GM12878 (cell line): Measurements from ENCODE around the gene RASGRP3. TPM values are rescaled to one million over a fixed set of nuclear protein-coding genes. Genes with fewer than 3 reads are reported as not detected.

ENCODE experiments used
- ATAC-seq: fragments of 200-7000 bp; cut with Tn5 transposase; 3 replicates; pipeline ENCODE4 v1.9.1; 2020; ENCODE audit warnings: mild to moderate bottlenecking, moderate library complexity
- BruUV-seq: library from RNA; stranded (reverse); fragments of 400-500 nt; replicated peaks from 2 replicates; lab custom pipeline; 2021; lab: Mats Ljungman, UMichigan
- CTCF ChIA-PET: fragments of 300-600 bp; sonication (Branson Sonifier 250); formaldehyde crosslinking; extraction: SDS; loops from one replicate; lab custom pipeline; 2021; ENCODE audit warnings: inconsistent platforms; lab: Yijun Ruan, JAX
- POLR2A ChIA-PET: fragments of 350-600 bp; formaldehyde crosslinking; extraction: SDS; loops from one replicate; lab custom pipeline; 2021; ENCODE audit warnings: inconsistent platforms; lab: Charles Lee
- RAD21 ChIA-PET: fragments of 300-600 bp; sonication (Branson Sonifier 250); formaldehyde crosslinking; loops from one replicate; lab custom pipeline; 2023; ENCODE audit warnings: antibody characterized with exemption; ENCODE audit not compliant: unreplicated experiment; lab: Charles Lee
- SMC1A ChIA-PET: fragments of 300-600 bp; sonication (Branson Sonifier 250); formaldehyde crosslinking; loops from one replicate; lab custom pipeline; 2023; ENCODE audit not compliant: unreplicated experiment, uncharacterized antibody; lab: Charles Lee
- DNase-seq: peaks from one replicate; pipeline ENCODE4 v3.0.0-alpha.2; 2011; ENCODE audit warnings: low read depth, low spot score
- FAIRE-seq: peaks from 3 replicates; lab custom pipeline; 2011; peaks lifted over from hg19 to GRCh38; lab: Jason Lieb, UNC
- H2AFZ ChIP-seq: 2 replicates; pipeline ENCODE4 v1.6.0; 2011; ENCODE audit warnings: low read depth, low read length, control low read depth; ENCODE audit not compliant: control insufficient read depth
- H3K27ac ChIP-seq: 2 replicates; pipeline ENCODE4 v1.5.1; 2011; ENCODE audit warnings: control low read depth; ENCODE audit not compliant: control insufficient read depth, insufficient read depth
- H3K27me3 ChIP-seq, 2 experiments: replicated peaks in 1 of 2; 2 replicates each; pipeline versions ENCODE4 v1.6.0 to v1.6.1; 2011; ENCODE audit warnings: low read length in 1 of 2; ENCODE audit not compliant: control insufficient read depth in 2 of 2, insufficient read depth in 2 of 2
- H3K36me3 ChIP-seq, 2 experiments: 2 replicates each; pipeline ENCODE4 v1.5.1; 2011; ENCODE audit warnings: low read length in 1 of 2; ENCODE audit not compliant: control insufficient read depth in 2 of 2, insufficient read depth in 2 of 2
- H3K4me1 ChIP-seq: 2 replicates; pipeline ENCODE4 v1.6.1; 2011; ENCODE audit warnings: mild to moderate bottlenecking, low read length, moderate library complexity, mixed read lengths; ENCODE audit not compliant: control insufficient read depth, insufficient read depth
- H3K4me2 ChIP-seq: 2 replicates; pipeline ENCODE4 v1.6.0; 2011; ENCODE audit warnings: control low read depth; ENCODE audit not compliant: control insufficient read depth, insufficient read depth
- H3K4me3 ChIP-seq: fragments of 200-600 bp; sonication (generic); 2 replicates; pipeline ENCODE4 v1.5.1; 2016
- H3K79me2 ChIP-seq: 2 replicates; pipeline ENCODE4 v1.6.0; 2011; ENCODE audit warnings: low read length; ENCODE audit not compliant: control insufficient read depth, insufficient read depth
- H3K9ac ChIP-seq: 2 replicates; pipeline ENCODE4 v1.8.0; 2011; ENCODE audit warnings: low read length, control low read depth, mixed read lengths; ENCODE audit not compliant: control insufficient read depth, insufficient read depth
- H3K9me3 ChIP-seq: replicated peaks from 3 replicates; pipeline ENCODE4 v1.5.1; 2011; ENCODE audit warnings: mild to moderate bottlenecking, low read length; ENCODE audit not compliant: control insufficient read depth, insufficient read depth
- H4K20me1 ChIP-seq: 2 replicates; pipeline ENCODE4 v1.6.0; 2011; ENCODE audit not compliant: control insufficient read depth, insufficient read depth
- MYC ChIP-seq: IDR thresholded peaks from 2 replicates; pipeline ENCODE4 v1.6.1; 2011; ENCODE audit warnings: mild to moderate bottlenecking, low read length, moderate library complexity, inconsistent platforms; ENCODE audit not compliant: insufficient read depth, insufficient replicate concordance, insufficient read length, severe bottlenecking
- POLR2A ChIP-seq: IDR thresholded peaks from 2 replicates; pipeline ENCODE4 v1.6.1; 2011; ENCODE audit warnings: low read depth, mild to moderate bottlenecking, low read length
- POLR2AphosphoS2 ChIP-seq: IDR thresholded peaks from 2 replicates; pipeline ENCODE4 v1.6.1; 2011; ENCODE audit warnings: low read depth, mild to moderate bottlenecking, low read length, improper control_type of control experiment, moderate library complexity
- ZZZ3 ChIP-seq: IDR thresholded peaks from 2 replicates; pipeline ENCODE4 v1.6.1; 2011; ENCODE audit warnings: low read depth; ENCODE audit not compliant: control insufficient read depth, insufficient read length
- WGBS: methylation state at CpG from one replicate; pipeline ENCODE4 v1.1.6; 2016; ENCODE audit warnings: low lambda C conversion rate; ENCODE audit not compliant: insufficient replicate concordance, insufficient coverage; ENCODE audit errors: missing lambda C conversion rate; 5-methylcytosine and 5-hydroxymethylcytosine counted together
- in situ Hi-C: fragments of 300-500 bp; cut with MboI; formaldehyde crosslinking; loops from 9 replicates; pipeline ENCODE4 v1.14.3; 2018; ENCODE audit warnings: mixed read lengths
- intact Hi-C: fragments of 100-400 bp; cut with micrococcal nuclease; formaldehyde crosslinking; loops from one replicate; pipeline ENCODE4 v1.14.2; 2022; ENCODE audit not compliant: unreplicated experiment
- polyA plus RNA-seq, 11 experiments: library from polyadenylated mRNA; depleted of rRNA in 4 of 11; unstranded in 6 of 11; stranded (reverse) in 5 of 11; fragments of >200 nt; fragmentation: Nextera tagmentation in 4 of 11; fragmentation: Illumina TruSeq in 1 of 11; extraction: Ambion mirVana in 4 of 11; extraction: Trizol in 1 of 11; gene quantifications; 1 replicate in 1 of 11; 2 replicates in 10 of 11; pipeline versions ENCODE4 v1.2.1 to v1.2.3, GENCODE V29; 2011 to 2016; ENCODE audit warnings: inconsistent platforms in 2 of 11, missing spikeins in 2 of 11, low read depth in 1 of 11
- total RNA-seq, 4 experiments: library from RNA; depleted of rRNA in 3 of 4; stranded (reverse); fragments of >200 nt in 3 of 4; fragmentation: Illumina TruSeq in 1 of 4; extraction: Trizol in 1 of 4; gene quantifications; 2 replicates each; pipeline versions ENCODE4 v1.2.1 to v1.2.3, GENCODE V29; 2013 to 2021

Gene RASGRP3
- total and polyA plus RNA-seq, 10 of the 15 experiments (the other 5 are each of a cell fraction or from before 2014, with no cell fraction given): 31.6 to 106 (median 64.7) TPM

GRCh38 chr2:33492399-33493134 lies 16.1 kb downstream of the RASGRP3 start:
- no TSS peak for BruUV-seq
- H2AFZ ChIP-seq: no peak overlapping the region
- H3K36me3 ChIP-seq: peaks cover 0 to 9% of the 10 kb centered on the region in 2 experiments; a peak in 2 of 4 replicates
- in situ Hi-C loops: loop anchor here (25.0 kb wide), 1 partner anchor 1195 kb away; no protein-coding TSS in a partner anchor
- no peaks in the 10 kb centered on the region for H4K20me1 ChIP-seq
- 0 out of 2 replicates have a peak overlapping the region, but pooled peaks have one; percentile 54 for H3K9ac ChIP-seq
- H3K9me3 ChIP-seq: no peaks in the 10 kb centered on the region
- peak overlapping the region; percentile 42; the same call in 1 of the 2 replicates for H3K4me3 ChIP-seq
- H3K79me2 ChIP-seq: peaks cover 96% of the 10 kb centered on the region
- peak overlapping the region; percentile 69 for H3K27ac ChIP-seq
- TF ChIP-seq POLR2AphosphoS2: 0 out of 2 replicates have a peak, but pooled peaks have one; percentile 11
- no peak for TF ChIP-seq ZZZ3
- TF ChIP-seq POLR2A: peak; percentile 36; the same call in 1 of the 2 replicates
- no peak for TF ChIP-seq MYC
- TF ChIP-seq, all 136 proteins: peak for 2
- Histone ChIP-seq H3K27me3 (no peaks in the 10 kb centered on the region), H3K4me2 (peak overlapping the region; percentile 62), H3K4me1 (peaks cover 79% of the 10 kb centered on the region)
- FAIRE-seq (no peak), ATAC-seq (no peak), DNase-seq (no peak)
- RAD21 ChIA-PET: interaction anchor here (1.0 to 15.9 kb wide), 3 partner anchors 13 to 107 kb away, joined by 3 to 222 read pairs (median 6); partner anchors contain the start of genes FAM98A and RASGRP3
- CTCF ChIA-PET: interaction anchor here (1.0 to 4.0 kb wide), 4 partner anchors 8 to 57 kb away, joined by 3 to 26 read pairs (median 7); no protein-coding TSS in a partner anchor
- 56% methylated on average over 6 of the region's 6 CpGs for WGBS
- SMC1A ChIA-PET: interaction anchor here (1.3 to 15.4 kb wide), 5 partner anchors 10 to 90 kb away, joined by 3 to 258 read pairs (median 11); partner anchors contain the start of gene RASGRP3
- POLR2A ChIA-PET: interaction anchor here (1.1 to 3.3 kb wide), 4 partner anchors 11 to 38 kb away, joined by 3 to 36 read pairs (median 14); partner anchors contain the start of gene RASGRP3
- intact Hi-C loops: loop anchor here (10.0 kb wide), 1 partner anchor 1128 kb away; no protein-coding TSS in a partner anchor
